HEK293 (cell line): Measurements from ENCODE around the gene CSNK1A1.
A peak's percentile ranks its signal among the peaks of the same experiment; 100 is the strongest.

Source experiments
- GLIS1 ChIP-seq: fragments of 450-650 bp; formaldehyde crosslinking; IDR thresholded peaks from 2 replicates; pipeline ENCODE4 v1.5.1; 2016; ENCODE audit warnings: missing biosample characterization, missing genetic modification characterization
- HOXC10 ChIP-seq: sonication (generic); formaldehyde crosslinking; IDR thresholded peaks from 2 replicates; pipeline ENCODE4 v1.8.1; 2023; ENCODE audit warnings: mild to moderate bottlenecking, missing genetic modification reagents
- KLF9 ChIP-seq: fragments of 450-650 bp; formaldehyde crosslinking; IDR thresholded peaks from 2 replicates; pipeline ENCODE4 v1.5.1; 2016; ENCODE audit warnings: missing biosample characterization, missing genetic modification characterization, low read depth
- SP7 ChIP-seq: fragments of 450-650 bp; formaldehyde crosslinking; IDR thresholded peaks from 2 replicates; pipeline ENCODE4 v1.5.1; 2016; ENCODE audit warnings: missing biosample characterization, missing genetic modification characterization
- ZBTB17 ChIP-seq: fragments of 450-650 bp; formaldehyde crosslinking; IDR thresholded peaks from 2 replicates; pipeline ENCODE4 v1.5.1; 2016; ENCODE audit warnings: missing biosample characterization, missing genetic modification characterization
- ZBTB20 ChIP-seq: fragments of 450-650 bp; formaldehyde crosslinking; IDR thresholded peaks from 2 replicates; pipeline ENCODE4 v1.5.1; 2016; ENCODE audit warnings: missing biosample characterization, missing genetic modification characterization
- ZBTB8A ChIP-seq: fragments of 450-650 bp; formaldehyde crosslinking; IDR thresholded peaks from 2 replicates; pipeline ENCODE4 v1.5.1; 2016; ENCODE audit warnings: missing biosample characterization, missing genetic modification characterization
- ZFP37 ChIP-seq: fragments of 450-650 bp; formaldehyde crosslinking; IDR thresholded peaks from 2 replicates; pipeline ENCODE4 v1.5.1; 2016; ENCODE audit warnings: missing biosample characterization, missing genetic modification characterization
- ZNF112 ChIP-seq: fragments of 450-650 bp; formaldehyde crosslinking; IDR thresholded peaks from 2 replicates; pipeline ENCODE4 v1.5.0; 2017; ENCODE audit warnings: missing biosample characterization, missing genetic modification characterization
- ZNF157 ChIP-seq: fragments of 450-650 bp; formaldehyde crosslinking; IDR thresholded peaks from 2 replicates; pipeline ENCODE4 v1.5.1; 2016; ENCODE audit warnings: missing biosample characterization, missing genetic modification characterization
- ZNF302 ChIP-seq: fragments of 450-650 bp; formaldehyde crosslinking; IDR thresholded peaks from 2 replicates; pipeline ENCODE4 v1.5.1; 2016; ENCODE audit warnings: missing biosample characterization, missing genetic modification characterization, low read depth
- ZNF324 ChIP-seq: fragments of 450-650 bp; formaldehyde crosslinking; IDR thresholded peaks from 2 replicates; pipeline ENCODE4 v1.5.1; 2016; ENCODE audit warnings: missing biosample characterization, missing genetic modification characterization
- ZNF335 ChIP-seq: fragments of 450-650 bp; formaldehyde crosslinking; conservative IDR thresholded peaks from 2 replicates; pipeline ENCODE4 v1.5.1; 2016; ENCODE audit warnings: missing biosample characterization, missing genetic modification characterization
- ZNF391 ChIP-seq: fragments of 450-650 bp; formaldehyde crosslinking; IDR thresholded peaks from 2 replicates; pipeline ENCODE4 v1.5.1; 2016; ENCODE audit warnings: low read depth, missing biosample characterization, missing genetic modification characterization, borderline replicate concordance
- ZNF394 ChIP-seq: fragments of 450-650 bp; formaldehyde crosslinking; IDR thresholded peaks from 2 replicates; pipeline ENCODE4 v1.5.1; 2016; ENCODE audit warnings: missing biosample characterization, missing genetic modification characterization, mild to moderate bottlenecking, moderate library complexity, borderline replicate concordance
- ZNF398 ChIP-seq: fragments of 450-650 bp; formaldehyde crosslinking; IDR thresholded peaks from 2 replicates; pipeline ENCODE4 v1.5.1; 2017; ENCODE audit warnings: missing biosample characterization, missing genetic modification characterization
- ZNF518A ChIP-seq: fragments of 450-650 bp; formaldehyde crosslinking; conservative IDR thresholded peaks from 2 replicates; pipeline ENCODE4 v1.5.1; 2016; ENCODE audit warnings: low read depth, missing biosample characterization, missing genetic modification characterization
- ZNF549 ChIP-seq: fragments of 450-650 bp; IDR thresholded peaks from 2 replicates; pipeline ENCODE4 v1.5.1; 2018; ENCODE audit warnings: missing biosample characterization, missing genetic modification characterization, mild to moderate bottlenecking, inconsistent platforms, moderate library complexity
- ZNF558 ChIP-seq: fragments of 450-650 bp; formaldehyde crosslinking; IDR thresholded peaks from 2 replicates; pipeline ENCODE4 v1.5.1; 2016; ENCODE audit warnings: missing biosample characterization, missing genetic modification characterization
- ZNF600 ChIP-seq: fragments of 450-650 bp; formaldehyde crosslinking; IDR thresholded peaks from 2 replicates; pipeline ENCODE4 v1.5.1; 2016; ENCODE audit warnings: missing biosample characterization, missing genetic modification characterization
- ZNF785 ChIP-seq: fragments of 450-650 bp; formaldehyde crosslinking; IDR thresholded peaks from 2 replicates; pipeline ENCODE4 v1.5.1; 2016; ENCODE audit warnings: missing biosample characterization, missing genetic modification characterization
- TF ChIP-seq, protein P1 (sequence below): fragments of 450-650 bp; formaldehyde crosslinking; IDR thresholded peaks from 2 replicates; pipeline ENCODE4 v1.5.1; 2016; ENCODE audit warnings: missing biosample characterization, missing genetic modification characterization
- TF ChIP-seq, protein P2 (sequence below): fragments of 450-650 bp; formaldehyde crosslinking; IDR thresholded peaks from 2 replicates; pipeline ENCODE4 v1.5.1; 2017; ENCODE audit warnings: missing biosample characterization, mild to moderate bottlenecking, missing genetic modification characterization, moderate library complexity
- TF ChIP-seq, protein P3 (sequence below): fragments of 450-650 bp; formaldehyde crosslinking; IDR thresholded peaks from 2 replicates; pipeline ENCODE4 v1.5.1; 2016; ENCODE audit warnings: missing biosample characterization, missing genetic modification characterization
- TF ChIP-seq, protein P4 (sequence below): fragments of 450-650 bp; formaldehyde crosslinking; IDR thresholded peaks from 2 replicates; pipeline ENCODE4 v1.5.1; 2016; ENCODE audit warnings: missing biosample characterization, missing genetic modification characterization

CSNK1A1 gene

GRCh38 chr5:149445739-149446369 lies 105.4 kb downstream of the CSNK1A1 start (continued):
- TF ChIP-seq, protein P1, sequence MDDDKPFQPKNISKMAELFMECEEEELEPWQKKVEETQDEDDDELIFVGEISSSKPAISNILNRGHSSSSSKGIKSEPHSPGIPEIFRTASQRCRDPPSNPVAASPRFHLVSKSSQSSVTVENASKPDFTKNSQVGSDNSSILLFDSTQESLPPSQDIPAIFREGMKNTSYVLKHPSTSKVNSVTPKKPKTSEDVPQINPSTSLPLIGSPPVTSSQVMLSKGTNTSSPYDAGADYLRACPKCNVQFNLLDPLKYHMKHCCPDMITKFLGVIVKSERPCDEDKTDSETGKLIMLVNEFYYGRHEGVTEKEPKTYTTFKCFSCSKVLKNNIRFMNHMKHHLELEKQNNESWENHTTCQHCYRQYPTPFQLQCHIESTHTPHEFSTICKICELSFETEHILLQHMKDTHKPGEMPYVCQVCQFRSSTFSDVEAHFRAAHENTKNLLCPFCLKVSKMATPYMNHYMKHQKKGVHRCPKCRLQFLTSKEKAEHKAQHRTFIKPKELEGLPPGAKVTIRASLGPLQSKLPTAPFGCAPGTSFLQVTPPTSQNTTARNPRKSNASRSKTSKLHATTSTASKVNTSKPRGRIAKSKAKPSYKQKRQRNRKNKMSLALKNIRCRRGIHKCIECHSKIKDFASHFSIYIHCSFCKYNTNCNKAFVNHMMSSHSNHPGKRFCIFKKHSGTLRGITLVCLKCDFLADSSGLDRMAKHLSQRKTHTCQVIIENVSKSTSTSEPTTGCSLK (tag by site-specific recombination) = no peak
- peak; percentile 95 for TF ChIP-seq ZNF600 (tag by site-specific recombination)
- no peak for TF ChIP-seq ZNF324 (tag by site-specific recombination)
- TF ChIP-seq ZNF394 = peak; percentile 54; the same call in 1 of the 2 replicates
- TF ChIP-seq ZNF398 = peak; percentile 87
- no peak for TF ChIP-seq ZNF302 (tag by site-specific recombination)
- TF ChIP-seq SP7 (tag by site-specific recombination) = peak; percentile 96
- no peak for TF ChIP-seq ZNF785
- peak; percentile 76 for TF ChIP-seq ZBTB8A (tag by site-specific recombination)
- no peak for TF ChIP-seq HOXC10 (CRISPR knock-in tag)
- TF ChIP-seq, protein P2, sequence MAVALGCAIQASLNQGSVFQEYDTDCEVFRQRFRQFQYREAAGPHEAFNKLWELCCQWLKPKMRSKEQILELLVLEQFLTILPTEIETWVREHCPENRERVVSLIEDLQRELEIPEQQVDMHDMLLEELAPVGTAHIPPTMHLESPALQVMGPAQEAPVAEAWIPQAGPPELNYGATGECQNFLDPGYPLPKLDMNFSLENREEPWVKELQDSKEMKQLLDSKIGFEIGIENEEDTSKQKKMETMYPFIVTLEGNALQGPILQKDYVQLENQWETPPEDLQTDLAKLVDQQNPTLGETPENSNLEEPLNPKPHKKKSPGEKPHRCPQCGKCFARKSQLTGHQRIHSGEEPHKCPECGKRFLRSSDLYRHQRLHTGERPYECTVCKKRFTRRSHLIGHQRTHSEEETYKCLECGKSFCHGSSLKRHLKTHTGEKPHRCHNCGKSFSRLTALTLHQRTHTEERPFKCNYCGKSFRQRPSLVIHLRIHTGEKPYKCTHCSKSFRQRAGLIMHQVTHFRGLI = no peak
- no peak for TF ChIP-seq ZNF112 (tag by site-specific recombination)
- peak; percentile 83 for TF ChIP-seq ZNF157 (tag by site-specific recombination)
- peak; percentile 56; the same call in 1 of the 2 replicates for TF ChIP-seq ZNF518A
- TF ChIP-seq ZNF549 (tag by site-specific recombination) = no peak
- TF ChIP-seq, protein P3, sequence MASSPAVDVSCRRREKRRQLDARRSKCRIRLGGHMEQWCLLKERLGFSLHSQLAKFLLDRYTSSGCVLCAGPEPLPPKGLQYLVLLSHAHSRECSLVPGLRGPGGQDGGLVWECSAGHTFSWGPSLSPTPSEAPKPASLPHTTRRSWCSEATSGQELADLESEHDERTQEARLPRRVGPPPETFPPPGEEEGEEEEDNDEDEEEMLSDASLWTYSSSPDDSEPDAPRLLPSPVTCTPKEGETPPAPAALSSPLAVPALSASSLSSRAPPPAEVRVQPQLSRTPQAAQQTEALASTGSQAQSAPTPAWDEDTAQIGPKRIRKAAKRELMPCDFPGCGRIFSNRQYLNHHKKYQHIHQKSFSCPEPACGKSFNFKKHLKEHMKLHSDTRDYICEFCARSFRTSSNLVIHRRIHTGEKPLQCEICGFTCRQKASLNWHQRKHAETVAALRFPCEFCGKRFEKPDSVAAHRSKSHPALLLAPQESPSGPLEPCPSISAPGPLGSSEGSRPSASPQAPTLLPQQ (tag by site-specific recombination) = peak; percentile 74
- peak; percentile 70 for TF ChIP-seq ZBTB17 (tag by site-specific recombination)
- peak; percentile 52 for TF ChIP-seq ZNF335 (tag by site-specific recombination)
- TF ChIP-seq GLIS1 = peak; percentile 96
- peak; percentile 73 for TF ChIP-seq ZFP37
- TF ChIP-seq ZNF391 (tag by site-specific recombination) = no peak
- TF ChIP-seq ZBTB20 (tag by site-specific recombination) = 0 out of 2 replicates have a peak, but pooled peaks have one; percentile 33
- TF ChIP-seq ZNF558 (tag by site-specific recombination) = peak; percentile 80
- no peak for TF ChIP-seq KLF9
- TF ChIP-seq, protein P4, sequence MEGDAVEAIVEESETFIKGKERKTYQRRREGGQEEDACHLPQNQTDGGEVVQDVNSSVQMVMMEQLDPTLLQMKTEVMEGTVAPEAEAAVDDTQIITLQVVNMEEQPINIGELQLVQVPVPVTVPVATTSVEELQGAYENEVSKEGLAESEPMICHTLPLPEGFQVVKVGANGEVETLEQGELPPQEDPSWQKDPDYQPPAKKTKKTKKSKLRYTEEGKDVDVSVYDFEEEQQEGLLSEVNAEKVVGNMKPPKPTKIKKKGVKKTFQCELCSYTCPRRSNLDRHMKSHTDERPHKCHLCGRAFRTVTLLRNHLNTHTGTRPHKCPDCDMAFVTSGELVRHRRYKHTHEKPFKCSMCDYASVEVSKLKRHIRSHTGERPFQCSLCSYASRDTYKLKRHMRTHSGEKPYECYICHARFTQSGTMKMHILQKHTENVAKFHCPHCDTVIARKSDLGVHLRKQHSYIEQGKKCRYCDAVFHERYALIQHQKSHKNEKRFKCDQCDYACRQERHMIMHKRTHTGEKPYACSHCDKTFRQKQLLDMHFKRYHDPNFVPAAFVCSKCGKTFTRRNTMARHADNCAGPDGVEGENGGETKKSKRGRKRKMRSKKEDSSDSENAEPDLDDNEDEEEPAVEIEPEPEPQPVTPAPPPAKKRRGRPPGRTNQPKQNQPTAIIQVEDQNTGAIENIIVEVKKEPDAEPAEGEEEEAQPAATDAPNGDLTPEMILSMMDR (tag by site-specific recombination) = no peak
